A673 (cell line): ENCODE data around the gene NLRC5.

ENCODE experiments used
- EZH2 ChIP-seq: fragments of 200-600 bp; sonication (generic); IDR thresholded peaks from 2 replicates; pipeline ENCODE4 v1.6.1; 2017; ENCODE audit warnings: borderline replicate concordance, low read depth, mild to moderate bottlenecking, mixed read lengths, antibody characterized with exemption, low read length; ENCODE audit not compliant: poor library complexity, severe bottlenecking
- TF ChIP-seq, protein P1 (sequence below): fragments of 300-800, 200-600 bp; sonication (generic); conservative IDR thresholded peaks from 2 replicates; pipeline ENCODE4 v1.5.1; 2017; ENCODE audit warnings: low read depth, mild to moderate bottlenecking, antibody characterized with exemption, low read length, moderate library complexity, mixed read lengths

DNA sequence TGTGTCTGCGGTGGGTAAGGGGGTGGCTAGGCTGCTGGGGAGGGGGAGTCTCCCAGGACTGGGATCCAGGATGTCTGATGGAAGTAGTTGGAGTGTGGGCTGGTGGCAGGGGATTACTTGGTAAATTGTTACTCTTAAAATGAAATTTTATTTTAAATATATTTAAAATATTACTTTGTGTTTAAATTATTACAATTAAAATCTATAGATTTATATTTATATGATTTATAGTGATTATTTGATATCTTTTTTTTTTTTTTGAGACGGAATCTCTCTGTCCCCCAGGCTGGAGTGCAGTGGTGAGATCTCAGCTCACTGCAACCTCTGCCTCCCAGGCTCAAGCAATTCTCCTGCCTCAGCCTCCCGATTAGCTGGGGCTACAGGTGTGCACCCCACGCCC is 121.6 kb downstream of the NLRC5 start:
- no peak for TF ChIP-seq EZH2
- TF ChIP-seq, protein P1, sequence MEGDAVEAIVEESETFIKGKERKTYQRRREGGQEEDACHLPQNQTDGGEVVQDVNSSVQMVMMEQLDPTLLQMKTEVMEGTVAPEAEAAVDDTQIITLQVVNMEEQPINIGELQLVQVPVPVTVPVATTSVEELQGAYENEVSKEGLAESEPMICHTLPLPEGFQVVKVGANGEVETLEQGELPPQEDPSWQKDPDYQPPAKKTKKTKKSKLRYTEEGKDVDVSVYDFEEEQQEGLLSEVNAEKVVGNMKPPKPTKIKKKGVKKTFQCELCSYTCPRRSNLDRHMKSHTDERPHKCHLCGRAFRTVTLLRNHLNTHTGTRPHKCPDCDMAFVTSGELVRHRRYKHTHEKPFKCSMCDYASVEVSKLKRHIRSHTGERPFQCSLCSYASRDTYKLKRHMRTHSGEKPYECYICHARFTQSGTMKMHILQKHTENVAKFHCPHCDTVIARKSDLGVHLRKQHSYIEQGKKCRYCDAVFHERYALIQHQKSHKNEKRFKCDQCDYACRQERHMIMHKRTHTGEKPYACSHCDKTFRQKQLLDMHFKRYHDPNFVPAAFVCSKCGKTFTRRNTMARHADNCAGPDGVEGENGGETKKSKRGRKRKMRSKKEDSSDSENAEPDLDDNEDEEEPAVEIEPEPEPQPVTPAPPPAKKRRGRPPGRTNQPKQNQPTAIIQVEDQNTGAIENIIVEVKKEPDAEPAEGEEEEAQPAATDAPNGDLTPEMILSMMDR = no peak
